HCT116 (cell line): ENCODE measurements around the gene IRGC. TPM values are rescaled to one million over a fixed set of nuclear protein-coding genes. Genes with fewer than 3 reads are reported as not detected.

ENCODE experiments used
- ATAC-seq: fragments of 200-7000 bp; cut with Tn5 transposase; 2 replicates; pipeline ENCODE4 v1.9.1; 2020; ENCODE audit warnings: mild to moderate bottlenecking, moderate library complexity
- BruUV-seq: library from RNA; stranded (reverse); fragments of 400-500 nt; replicated peaks from 2 replicates; lab custom pipeline; 2021; lab: Mats Ljungman, UMichigan
- CTCF ChIA-PET: fragments of 300-600 bp; sonication (Branson Sonifier 250); formaldehyde crosslinking; loops from one replicate; lab custom pipeline; 2021; ENCODE audit warnings: antibody characterized with exemption; lab: Charles Lee
- POLR2A ChIA-PET: fragments of 300-600, 350-600 bp; sonication (Branson Sonifier 250); formaldehyde crosslinking; loops from one replicate; lab custom pipeline; 2021; ENCODE audit warnings: antibody characterized with exemption; lab: Charles Lee
- RAD21 ChIA-PET, 2 experiments: fragments of 300-600 bp; sonication (Branson Sonifier 250); formaldehyde crosslinking; loops; one replicate each; lab custom pipeline; 2023; ENCODE audit warnings: low total read pairs in 2 of 2; ENCODE audit not compliant: uncharacterized antibody in 2 of 2, unreplicated experiment in 2 of 2, low non-redundant PET in 1 of 2; lab: Charles Lee
- DNase-seq: peaks from one replicate; pipeline ENCODE4 v3.0.0-alpha.2; 2010; ENCODE audit warnings: low read depth, low spot score
- H2AFZ ChIP-seq: fragments of 200-600 bp; shearing (Covaris generic), sonication (generic); 2 replicates; pipeline ENCODE4 v1.6.1; 2017; ENCODE audit warnings: low read depth, mixed run types, mixed read lengths, antibody characterized with exemption, low read length; ENCODE audit not compliant: poor library complexity, severe bottlenecking
- H3K27ac ChIP-seq: 2 replicates; pipeline ENCODE4 v1.5.1; 2012; ENCODE audit warnings: low read depth, low read length
- H3K27me3 ChIP-seq: fragments of 200-600 bp; sonication (generic); 2 replicates; pipeline ENCODE4 v1.6.1; 2016; ENCODE audit warnings: mixed run types, low read length, mixed read lengths; ENCODE audit not compliant: insufficient read depth
- H3K36me3 ChIP-seq, 2 experiments: fragments of 200-500 bp in 1 of 2; fragments of 200-600 bp in 1 of 2; sonication (Bioruptor generic) in 1 of 2; sonication (generic) in 1 of 2; 2 replicates each; pipeline versions ENCODE4 v1.5.1 to v1.6.1; 2014 to 2016; ENCODE audit warnings: low read length in 2 of 2, inconsistent platforms in 1 of 2, mixed read lengths in 1 of 2, mixed run types in 1 of 2; ENCODE audit not compliant: insufficient read depth in 2 of 2, control insufficient read depth in 1 of 2
- H3K4me1 ChIP-seq, 2 experiments: fragments of 200-600 bp in 1 of 2; sonication (generic) in 1 of 2; 2 replicates each; pipeline versions ENCODE4 v1.5.1 to v1.6.1; 2012 to 2017; ENCODE audit warnings: low read length in 2 of 2, inconsistent platforms in 1 of 2, mild to moderate bottlenecking in 1 of 2, mixed read lengths in 1 of 2, mixed run types in 1 of 2, moderate library complexity in 1 of 2; ENCODE audit not compliant: insufficient read depth in 2 of 2, control insufficient read depth in 1 of 2
- H3K4me2 ChIP-seq: fragments of 200-600 bp; sonication (generic); 2 replicates; pipeline ENCODE4 v1.6.1; 2017; ENCODE audit warnings: mixed run types, low read length, mixed read lengths
- H3K4me3 ChIP-seq, 2 experiments: fragments of 200-600 bp in 1 of 2; sonication (generic) in 1 of 2; replicated peaks in 1 of 2; 2 replicates each; pipeline ENCODE4 v1.5.1; 2011 to 2016; ENCODE audit warnings: low read length in 2 of 2, control low read depth in 1 of 2, low read depth in 1 of 2, mild to moderate bottlenecking in 1 of 2, mixed read lengths in 1 of 2, mixed run types in 1 of 2
- H3K79me2 ChIP-seq: fragments of 200-600 bp; sonication (generic); 2 replicates; pipeline ENCODE4 v1.6.1; 2017; ENCODE audit warnings: mild to moderate bottlenecking, mixed run types, low read length, moderate library complexity, mixed read lengths; ENCODE audit not compliant: insufficient read depth
- H3K9ac ChIP-seq: fragments of 200-600 bp; sonication (generic); 2 replicates; pipeline ENCODE4 v1.6.1; 2016; ENCODE audit warnings: low read length, mixed read lengths
- H3K9me2 ChIP-seq: fragments of 200-600 bp; sonication (generic), shearing (Covaris generic); 2 replicates; pipeline ENCODE4 v1.6.1; 2017; ENCODE audit warnings: mixed run types, mild to moderate bottlenecking, moderate library complexity; ENCODE audit not compliant: insufficient read depth
- H3K9me3 ChIP-seq, 2 experiments: fragments of 200-500 bp in 1 of 2; fragments of 200-600 bp in 1 of 2; sonication (Bioruptor generic) in 1 of 2; sonication (generic) in 1 of 2; 2 replicates each; pipeline ENCODE4 v1.6.1; 2014 to 2017; ENCODE audit warnings: low read length in 2 of 2, mixed read lengths in 2 of 2, inconsistent platforms in 1 of 2, low read depth in 1 of 2, mild to moderate bottlenecking in 1 of 2, mixed run types in 1 of 2, moderate library complexity in 1 of 2; ENCODE audit not compliant: control insufficient read depth in 1 of 2, insufficient read depth in 1 of 2
- H4K20me1 ChIP-seq: fragments of 200-600 bp; sonication (generic), shearing (Covaris generic); 2 replicates; pipeline ENCODE4 v1.6.1; 2017; ENCODE audit warnings: mixed run types, mild to moderate bottlenecking, moderate library complexity; ENCODE audit not compliant: insufficient read depth
- CEBPB ChIP-seq: IDR thresholded peaks from 2 replicates; pipeline ENCODE4 v1.6.1; 2012; ENCODE audit warnings: low read depth
- EGR1 ChIP-seq: IDR thresholded peaks from 2 replicates; pipeline ENCODE4 v1.6.1; 2012; ENCODE audit warnings: low read depth
- ELF1 ChIP-seq: IDR thresholded peaks from 2 replicates; pipeline ENCODE4 v1.6.1; 2012; ENCODE audit warnings: low read depth, borderline replicate concordance
- EZH2 ChIP-seq: fragments of 200-600 bp; sonication (generic); IDR thresholded peaks from 2 replicates; pipeline ENCODE4 v1.6.1; 2017; ENCODE audit warnings: antibody characterized with exemption, mixed run types
- EZH2phosphoT487 ChIP-seq: fragments of 200-600 bp; IDR thresholded peaks from 2 replicates; pipeline ENCODE4 v1.6.1; 2018; ENCODE audit warnings: antibody characterized with exemption, borderline replicate concordance
- FOSL1 ChIP-seq: IDR thresholded peaks from 2 replicates; pipeline ENCODE4 v1.6.1; 2012; ENCODE audit warnings: low read depth
- JUND ChIP-seq: IDR thresholded peaks from 2 replicates; pipeline ENCODE4 v1.6.1; 2012
- POLR2AphosphoS5 ChIP-seq: IDR thresholded peaks from 2 replicates; pipeline ENCODE4 v1.6.1; 2011; ENCODE audit warnings: mild to moderate bottlenecking, low read depth, low read length, moderate library complexity
- RAD21 ChIP-seq: IDR thresholded peaks from 2 replicates; pipeline ENCODE4 v1.6.1; 2012; ENCODE audit warnings: low read depth, mild to moderate bottlenecking
- TCF7L2 ChIP-seq: IDR thresholded peaks from 2 replicates; pipeline ENCODE4 v1.7.0; 2011; ENCODE audit warnings: borderline replicate concordance, inconsistent platforms; ENCODE audit not compliant: insufficient read depth, insufficient read length; ENCODE audit errors: extremely low read depth
- YY1 ChIP-seq: IDR thresholded peaks from 2 replicates; pipeline ENCODE4 v1.6.1; 2011; ENCODE audit warnings: low read length, low read depth, moderate library complexity, mild to moderate bottlenecking; ENCODE audit not compliant: insufficient replicate concordance; ENCODE audit errors: extremely low read depth
- ZFX ChIP-seq: fragments of 450-650 bp; IDR thresholded peaks from 2 replicates; pipeline ENCODE4 v1.6.1; 2017
- ZNF274 ChIP-seq: fragments of 200-500 bp; sonication (Bioruptor generic); IDR thresholded peaks from 2 replicates; pipeline ENCODE4 v1.6.1; 2014; ENCODE audit warnings: mild to moderate bottlenecking, low read depth, low read length, inconsistent platforms
- intact Hi-C: fragments of 100-400 bp; cut with micrococcal nuclease; formaldehyde crosslinking; loops from 2 replicates; pipeline ENCODE4 v1.10.0; 2022
- total RNA-seq: library from RNA; stranded (reverse); gene quantifications from one replicate; pipeline ENCODE4 v1.2.1, GENCODE V29; 2021; ENCODE audit not compliant: unreplicated experiment
- TF ChIP-seq, protein P1 (sequence below), 3 experiments: fragments of 200-600 bp in 1 of 3; sonication (generic) in 1 of 3; IDR thresholded peaks in 2 of 3; conservative IDR thresholded peaks in 1 of 3; 2 replicates each; pipeline ENCODE4 v1.5.1; 2012 to 2017; ENCODE audit warnings: low read depth in 2 of 3, low read length in 2 of 3, antibody characterized with exemption in 1 of 3, borderline replicate concordance in 1 of 3, control low read depth in 1 of 3, mild to moderate bottlenecking in 1 of 3, mixed read lengths in 1 of 3, mixed run types in 1 of 3, moderate library complexity in 1 of 3; ENCODE audit not compliant: insufficient read depth in 1 of 3
- TF ChIP-seq, protein P2 (sequence below): IDR thresholded peaks from 2 replicates; pipeline ENCODE4 v1.6.1; 2011; ENCODE audit warnings: mild to moderate bottlenecking, low read length, moderate library complexity; ENCODE audit not compliant: insufficient replicate concordance; ENCODE audit errors: extremely low read depth

IRGC gene
- total RNA-seq, 1 experiment from 2014 or later: not detected

DNA sequence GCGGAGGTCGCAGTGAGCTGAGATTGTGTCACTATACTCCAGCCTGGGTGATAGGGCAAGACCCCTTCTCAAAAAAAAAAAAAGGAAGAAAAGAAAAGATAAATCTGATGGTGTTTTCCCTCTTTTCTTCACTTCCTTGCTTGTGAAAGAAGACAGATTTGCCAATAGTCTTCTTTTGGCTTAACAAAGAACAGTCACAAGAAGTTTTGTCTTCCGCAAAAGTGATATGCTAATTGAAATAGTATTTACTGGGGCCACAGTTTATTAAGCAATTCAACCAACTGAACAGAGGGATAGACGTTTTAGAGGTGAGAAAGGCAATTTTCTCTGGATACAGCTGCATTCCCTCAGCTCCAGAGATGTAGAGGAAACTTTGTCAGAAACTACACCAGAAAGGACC lies 23.0 kb upstream of the IRGC start:
- H3K36me3 ChIP-seq: no peaks in the 10 kb centered on the region
- POLR2A ChIA-PET: no interaction called here
- no peaks in the 10 kb centered on the region for H3K27me3 ChIP-seq
- no peak overlapping the region for H2AFZ ChIP-seq
- peaks cover 0 to 2% of the 10 kb centered on the region in 2 experiments; a peak in 2 of 4 replicates for H3K4me1 ChIP-seq
- H3K9ac ChIP-seq: no peak overlapping the region
- H3K27ac ChIP-seq: no peak overlapping the region
- CTCF ChIA-PET: no interaction called here
- DNase-seq: no peak
- no peak for TF ChIP-seq CEBPB
- TF ChIP-seq JUND: no peak
- TF ChIP-seq TCF7L2: no peak
- no peak overlapping the region for H3K4me3 ChIP-seq
- intact Hi-C loops: no loop called here
- H3K79me2 ChIP-seq: no peaks in the 10 kb centered on the region
- RAD21 ChIA-PET: no interaction called here
- BruUV-seq: no TSS peak
- no peak overlapping the region for H3K4me2 ChIP-seq
- ATAC-seq: no peak
- H3K9me3 ChIP-seq: peaks cover 13 to 14% of the 10 kb centered on the region in 2 experiments; a peak in 2 of 4 replicates
- no peaks in the 10 kb centered on the region for H3K9me2 ChIP-seq
- no peaks in the 10 kb centered on the region for H4K20me1 ChIP-seq

DNA sequence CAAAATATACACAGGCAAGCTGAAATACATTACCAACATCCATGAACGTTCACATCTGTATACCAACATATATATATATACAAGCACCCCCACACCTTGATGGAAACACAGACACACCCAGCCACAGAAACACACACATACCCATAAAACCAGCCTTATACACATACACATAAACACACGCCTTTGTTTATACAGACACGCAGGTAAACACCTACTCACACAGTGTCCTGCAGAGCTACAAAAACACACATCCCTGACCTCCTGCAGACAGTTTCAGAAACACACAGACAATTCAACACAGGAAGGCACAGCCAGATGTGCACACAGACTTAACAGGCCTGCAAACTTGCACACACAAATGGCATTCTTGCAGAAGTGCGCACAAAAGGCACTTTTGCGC lies 21.3 kb upstream of the IRGC start:
- H3K27ac ChIP-seq: no peak overlapping the region
- no peaks in the 10 kb centered on the region for H3K27me3 ChIP-seq
- H3K9me2 ChIP-seq: no peaks in the 10 kb centered on the region
- ChIA-PET POLR2A (interaction anchor here (0.7 kb wide), 1 partner anchor 133 kb away, joined by 3 read pairs; the partner anchor contains the start of gene ZNF283), CTCF (no interaction called here), RAD21 (no interaction called here)
- DNase-seq (no peak), ATAC-seq (no peak)
- no peak overlapping the region for H3K4me3 ChIP-seq
- no peak overlapping the region for H3K4me2 ChIP-seq
- H3K9me3 ChIP-seq: peaks cover 13 to 14% of the 10 kb centered on the region in 2 experiments; a peak in 2 of 4 replicates
- peaks cover 0 to under 1% of the 10 kb centered on the region in 2 experiments; a peak in 2 of 4 replicates for H3K4me1 ChIP-seq
- no peaks in the 10 kb centered on the region for H3K79me2 ChIP-seq
- TF ChIP-seq ZNF274 (no peak), EZH2phosphoT487 (no peak), POLR2AphosphoS5 (no peak), ELF1 (no peak), TCF7L2 (no peak), CEBPB (no peak), EGR1 (no peak), YY1 (no peak), FOSL1 (no peak), RAD21 (no peak), EZH2 (no peak), JUND (no peak), ZFX (no peak)
- TF ChIP-seq, protein P1, sequence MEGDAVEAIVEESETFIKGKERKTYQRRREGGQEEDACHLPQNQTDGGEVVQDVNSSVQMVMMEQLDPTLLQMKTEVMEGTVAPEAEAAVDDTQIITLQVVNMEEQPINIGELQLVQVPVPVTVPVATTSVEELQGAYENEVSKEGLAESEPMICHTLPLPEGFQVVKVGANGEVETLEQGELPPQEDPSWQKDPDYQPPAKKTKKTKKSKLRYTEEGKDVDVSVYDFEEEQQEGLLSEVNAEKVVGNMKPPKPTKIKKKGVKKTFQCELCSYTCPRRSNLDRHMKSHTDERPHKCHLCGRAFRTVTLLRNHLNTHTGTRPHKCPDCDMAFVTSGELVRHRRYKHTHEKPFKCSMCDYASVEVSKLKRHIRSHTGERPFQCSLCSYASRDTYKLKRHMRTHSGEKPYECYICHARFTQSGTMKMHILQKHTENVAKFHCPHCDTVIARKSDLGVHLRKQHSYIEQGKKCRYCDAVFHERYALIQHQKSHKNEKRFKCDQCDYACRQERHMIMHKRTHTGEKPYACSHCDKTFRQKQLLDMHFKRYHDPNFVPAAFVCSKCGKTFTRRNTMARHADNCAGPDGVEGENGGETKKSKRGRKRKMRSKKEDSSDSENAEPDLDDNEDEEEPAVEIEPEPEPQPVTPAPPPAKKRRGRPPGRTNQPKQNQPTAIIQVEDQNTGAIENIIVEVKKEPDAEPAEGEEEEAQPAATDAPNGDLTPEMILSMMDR (IDR thresholded peaks at IDR 0.05 in 2 of 3, conservative IDR thresholded peaks at IDR 0.05 in 1 of 3; ENCODE audit: borderline replicate concordance in 1 of 3, insufficient read depth in 1 of 3, low read depth in 2 of 3, low read length in 2 of 3): no peak
- TF ChIP-seq, protein P2, sequence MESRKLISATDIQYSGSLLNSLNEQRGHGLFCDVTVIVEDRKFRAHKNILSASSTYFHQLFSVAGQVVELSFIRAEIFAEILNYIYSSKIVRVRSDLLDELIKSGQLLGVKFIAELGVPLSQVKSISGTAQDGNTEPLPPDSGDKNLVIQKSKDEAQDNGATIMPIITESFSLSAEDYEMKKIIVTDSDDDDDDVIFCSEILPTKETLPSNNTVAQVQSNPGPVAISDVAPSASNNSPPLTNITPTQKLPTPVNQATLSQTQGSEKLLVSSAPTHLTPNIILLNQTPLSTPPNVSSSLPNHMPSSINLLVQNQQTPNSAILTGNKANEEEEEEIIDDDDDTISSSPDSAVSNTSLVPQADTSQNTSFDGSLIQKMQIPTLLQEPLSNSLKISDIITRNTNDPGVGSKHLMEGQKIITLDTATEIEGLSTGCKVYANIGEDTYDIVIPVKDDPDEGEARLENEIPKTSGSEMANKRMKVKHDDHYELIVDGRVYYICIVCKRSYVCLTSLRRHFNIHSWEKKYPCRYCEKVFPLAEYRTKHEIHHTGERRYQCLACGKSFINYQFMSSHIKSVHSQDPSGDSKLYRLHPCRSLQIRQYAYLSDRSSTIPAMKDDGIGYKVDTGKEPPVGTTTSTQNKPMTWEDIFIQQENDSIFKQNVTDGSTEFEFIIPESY: no peak
- no peaks in the 10 kb centered on the region for H4K20me1 ChIP-seq
- no peak overlapping the region for H3K9ac ChIP-seq
- intact Hi-C loops: no loop called here
- no peak overlapping the region for H2AFZ ChIP-seq
- H3K36me3 ChIP-seq: no peaks in the 10 kb centered on the region
- BruUV-seq: no TSS peak
